Measurements from ENCODE around the gene SESTD1.

DNA sequence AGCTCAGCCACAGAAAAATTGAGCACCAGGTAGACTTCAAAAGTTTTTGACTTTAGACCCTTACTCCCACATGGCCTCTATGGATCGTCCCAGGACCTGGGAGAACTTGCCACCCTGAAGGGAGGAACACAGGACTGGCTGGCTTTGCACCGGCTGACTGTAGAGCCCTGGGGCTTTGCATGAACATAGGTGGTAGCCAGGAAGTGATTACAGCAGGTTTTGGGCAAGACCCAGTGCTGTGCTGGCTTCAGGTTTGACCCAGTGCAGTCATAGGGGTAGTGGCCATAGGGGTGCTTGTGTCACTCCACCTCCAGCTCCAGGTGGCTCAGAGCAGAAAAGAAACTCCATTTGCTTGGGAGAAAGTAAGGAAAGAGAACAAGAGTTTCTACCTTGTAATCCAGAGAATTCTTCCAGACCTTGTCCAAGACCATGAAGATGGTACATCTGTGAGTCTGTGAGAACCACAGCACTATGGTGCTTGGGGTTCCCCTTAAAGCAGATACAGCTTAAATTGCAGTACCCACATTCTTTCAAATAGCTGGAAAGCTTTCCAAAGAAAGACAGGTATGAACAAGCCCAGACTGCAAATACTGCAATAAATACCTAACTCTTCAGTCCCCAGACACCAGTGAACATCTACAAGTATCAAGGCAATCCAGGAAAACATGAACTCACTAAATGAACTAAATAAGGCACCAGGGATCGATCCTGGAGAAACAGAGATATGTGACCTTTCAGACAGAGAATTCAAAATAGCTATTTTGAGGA is 13.0 kb upstream of the SESTD1 start:
- TF ChIP-seq, protein P1, sequence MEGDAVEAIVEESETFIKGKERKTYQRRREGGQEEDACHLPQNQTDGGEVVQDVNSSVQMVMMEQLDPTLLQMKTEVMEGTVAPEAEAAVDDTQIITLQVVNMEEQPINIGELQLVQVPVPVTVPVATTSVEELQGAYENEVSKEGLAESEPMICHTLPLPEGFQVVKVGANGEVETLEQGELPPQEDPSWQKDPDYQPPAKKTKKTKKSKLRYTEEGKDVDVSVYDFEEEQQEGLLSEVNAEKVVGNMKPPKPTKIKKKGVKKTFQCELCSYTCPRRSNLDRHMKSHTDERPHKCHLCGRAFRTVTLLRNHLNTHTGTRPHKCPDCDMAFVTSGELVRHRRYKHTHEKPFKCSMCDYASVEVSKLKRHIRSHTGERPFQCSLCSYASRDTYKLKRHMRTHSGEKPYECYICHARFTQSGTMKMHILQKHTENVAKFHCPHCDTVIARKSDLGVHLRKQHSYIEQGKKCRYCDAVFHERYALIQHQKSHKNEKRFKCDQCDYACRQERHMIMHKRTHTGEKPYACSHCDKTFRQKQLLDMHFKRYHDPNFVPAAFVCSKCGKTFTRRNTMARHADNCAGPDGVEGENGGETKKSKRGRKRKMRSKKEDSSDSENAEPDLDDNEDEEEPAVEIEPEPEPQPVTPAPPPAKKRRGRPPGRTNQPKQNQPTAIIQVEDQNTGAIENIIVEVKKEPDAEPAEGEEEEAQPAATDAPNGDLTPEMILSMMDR (conservative IDR thresholded peaks at IDR 0.05): no peak
- TF ChIP-seq EZH2 (IDR thresholded peaks at IDR 0.05; ENCODE audit: low read depth): no peak
